ENCODE results near the gene SH3BP2.

- TF ChIP-seq CTCF (conservative IDR thresholded peaks at IDR 0.05): no peak
- TF ChIP-seq EZH2 (IDR thresholded peaks at IDR 0.05; ENCODE audit: low read depth): no peak
Measured at GRCh38 chr4:2824836-2825381, 32.0 kb downstream of the SH3BP2 start.

Data from PC-9 (cell line).